GM19099 (cell line): ENCODE data around the gene ANKHD1.

Source experiments
- POLR2A ChIP-seq: IDR thresholded peaks from 3 replicates; pipeline ENCODE4 v1.6.1; 2011; ENCODE audit warnings: low read depth; ENCODE audit not compliant: insufficient read length; ENCODE audit errors: extremely low read depth

The ANKHD1 gene

GRCh38 chr5:140466981-140467742 is 65.5 kb downstream of the ANKHD1 start:
- no peak for TF ChIP-seq POLR2A

GRCh38 chr5:140468188-140468587 is 66.6 kb downstream of the ANKHD1 start:
- no peak for TF ChIP-seq POLR2A

- no peak for TF ChIP-seq POLR2A
Measured at GRCh38 chr5:140469259-140469658, 67.6 kb downstream of the ANKHD1 start.

- no peak for TF ChIP-seq POLR2A
Measured at GRCh38 chr5:140480310-140481014, 78.8 kb downstream of the ANKHD1 start.

- no peak for TF ChIP-seq POLR2A
Measured at GRCh38 chr5:140481758-140482157, 80.1 kb downstream of the ANKHD1 start.

GRCh38 chr5:140483055-140483454 is 81.4 kb downstream of the ANKHD1 start:
- no peak for TF ChIP-seq POLR2A

- no peak for TF ChIP-seq POLR2A
Measured at GRCh38 chr5:140488914-140489313, 87.3 kb downstream of the ANKHD1 start.

- no peak for TF ChIP-seq POLR2A
Measured at GRCh38 chr5:140497897-140498296, 96.3 kb downstream of the ANKHD1 start.

GRCh38 chr5:140498591-140498990 is 97.0 kb downstream of the ANKHD1 start:
- TF ChIP-seq POLR2A: no peak

GRCh38 chr5:140502834-140503233 is 101.2 kb downstream of the ANKHD1 start:
- TF ChIP-seq POLR2A: no peak

GRCh38 chr5:140509898-140510297 is 108.3 kb downstream of the ANKHD1 start:
- TF ChIP-seq POLR2A: no peak

- no peak for TF ChIP-seq POLR2A
Measured at GRCh38 chr5:140513124-140513523, 111.5 kb downstream of the ANKHD1 start.

- no peak for TF ChIP-seq POLR2A
Measured at GRCh38 chr5:140524003-140524402, 122.4 kb downstream of the ANKHD1 start.

GRCh38 chr5:140540227-140540626 is 138.6 kb downstream of the ANKHD1 start:
- TF ChIP-seq POLR2A: no peak

- no peak for TF ChIP-seq POLR2A
Measured at GRCh38 chr5:140542972-140543371, 141.3 kb downstream of the ANKHD1 start.

- no peak for TF ChIP-seq POLR2A
Measured at GRCh38 chr5:140544986-140545385, 143.4 kb downstream of the ANKHD1 start.
